HG03159 (cell line): ENCODE measurements around the gene PCDHGA7.
"Not testable (repeated sequence)": the region's sequence is repeated elsewhere in the genome, so short reads cannot be mapped to it uniquely, and the experiment has no call there.

Source experiments
- ATAC-seq: cut with Tn5 transposase; IDR thresholded peaks from one replicate; pipeline ENCODE4 v1.9.1; 2021; ENCODE audit warnings: mild to moderate bottlenecking, moderate library complexity; ENCODE audit not compliant: unreplicated experiment

Gene PCDHGA7

DNA sequence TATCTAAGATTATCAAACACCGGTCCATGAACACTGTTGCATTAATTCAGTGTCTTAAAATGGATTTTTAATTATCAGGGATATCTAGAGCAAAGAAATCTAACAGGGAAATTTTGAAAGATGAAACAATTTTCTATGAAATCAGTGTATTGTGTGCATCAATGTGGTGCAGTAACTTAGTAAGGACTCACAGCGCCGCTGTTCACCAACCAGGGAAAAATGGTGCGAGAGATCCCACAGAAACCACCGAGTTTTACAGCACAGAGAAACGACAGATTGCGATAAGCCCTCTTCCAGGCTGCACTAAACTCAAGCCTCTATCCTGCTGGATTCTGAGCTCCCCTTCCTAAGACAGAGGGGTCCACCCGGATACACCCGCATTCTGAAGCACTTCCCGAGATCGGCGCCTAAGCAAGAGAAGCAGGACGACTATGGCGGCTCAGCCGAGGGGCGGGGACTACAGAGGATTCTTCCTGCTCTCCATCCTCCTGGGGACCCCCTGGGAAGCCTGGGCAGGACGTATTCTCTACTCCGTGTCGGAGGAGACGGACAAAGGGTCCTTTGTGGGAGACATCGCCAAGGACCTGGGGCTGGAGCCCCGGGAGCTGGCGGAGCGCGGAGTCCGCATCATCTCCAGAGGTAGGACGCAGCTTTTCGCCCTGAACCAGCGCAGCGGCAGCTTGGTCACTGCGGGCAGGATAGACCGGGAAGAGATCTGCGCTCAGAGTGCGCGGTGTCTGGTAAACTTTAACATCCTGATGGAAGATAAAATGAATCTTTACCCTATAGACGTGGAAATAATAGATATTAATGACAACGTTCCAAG, at the start of gene PCDHGA7:
TSS of gene PCDHGA7 (plus strand) at position 274 of the 826 bp plus-strand sequence. CDS start at position 432, 158 bp downstream.
- ATAC-seq = no peak

DNA sequence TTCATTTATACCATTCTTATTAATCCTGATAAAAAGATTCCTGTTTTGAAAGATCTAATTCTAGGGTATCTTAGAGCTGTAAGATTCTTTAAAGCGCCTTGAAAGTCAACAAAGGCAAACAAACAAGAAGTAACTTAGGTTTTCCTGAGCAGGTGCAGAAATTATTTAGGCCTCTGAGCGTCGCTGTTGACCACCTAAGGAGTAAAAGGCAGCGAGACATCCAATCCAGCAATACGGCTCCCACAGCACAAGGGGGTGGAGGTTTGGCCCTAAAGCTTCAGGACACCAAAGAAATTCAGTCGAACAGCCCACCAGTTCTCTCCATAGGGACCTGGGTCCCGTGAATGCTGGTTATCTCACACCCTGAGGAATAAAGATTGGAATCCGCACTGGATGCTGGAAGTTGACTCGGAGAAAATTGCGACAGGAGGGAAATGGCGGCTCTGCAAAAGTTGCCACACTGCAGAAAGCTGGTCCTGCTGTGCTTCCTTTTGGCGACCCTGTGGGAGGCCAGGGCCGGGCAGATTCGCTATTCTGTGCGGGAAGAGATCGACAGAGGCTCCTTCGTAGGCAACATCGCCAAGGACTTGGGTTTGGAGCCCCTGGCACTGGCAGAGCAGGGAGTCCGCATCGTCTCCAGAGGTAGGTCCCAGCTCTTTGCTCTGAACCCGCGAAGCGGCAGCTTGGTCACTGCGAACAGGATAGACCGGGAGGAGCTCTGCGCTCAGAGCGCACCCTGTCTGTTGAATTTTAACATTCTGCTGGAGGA, 43.8 kb upstream of the PCDHGA7 start, which contains the start of gene PCDHGA2:
TSS of gene PCDHGA2 (plus strand) at position 223 of the 769 bp plus-strand sequence.
- ATAC-seq = no peak

DNA sequence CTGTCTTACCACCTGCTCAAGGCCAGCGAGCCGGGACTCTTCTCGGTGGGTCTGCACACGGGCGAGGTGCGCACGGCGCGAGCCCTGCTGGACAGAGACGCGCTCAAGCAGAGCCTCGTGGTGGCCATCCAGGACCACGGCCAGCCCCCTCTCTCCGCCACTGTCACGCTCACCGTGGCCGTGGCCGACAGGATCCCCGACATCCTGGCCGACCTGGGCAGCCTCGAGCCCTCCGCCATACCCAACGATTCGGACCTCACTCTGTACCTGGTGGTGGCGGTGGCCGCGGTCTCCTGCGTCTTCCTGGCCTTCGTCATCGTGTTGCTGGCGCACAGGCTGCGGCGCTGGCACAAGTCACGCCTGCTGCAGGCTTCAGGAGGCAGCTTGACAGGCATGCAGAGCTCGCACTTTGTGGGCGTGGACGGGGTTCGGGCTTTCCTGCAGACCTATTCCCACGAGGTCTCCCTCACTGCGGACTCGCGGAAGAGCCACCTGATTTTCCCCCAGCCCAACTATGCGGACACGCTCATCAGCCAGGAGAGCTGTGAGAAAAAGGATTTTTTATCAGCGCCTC, 41.7 kb upstream of the PCDHGA7 start:
- ATAC-seq = not testable (repeated sequence)

DNA sequence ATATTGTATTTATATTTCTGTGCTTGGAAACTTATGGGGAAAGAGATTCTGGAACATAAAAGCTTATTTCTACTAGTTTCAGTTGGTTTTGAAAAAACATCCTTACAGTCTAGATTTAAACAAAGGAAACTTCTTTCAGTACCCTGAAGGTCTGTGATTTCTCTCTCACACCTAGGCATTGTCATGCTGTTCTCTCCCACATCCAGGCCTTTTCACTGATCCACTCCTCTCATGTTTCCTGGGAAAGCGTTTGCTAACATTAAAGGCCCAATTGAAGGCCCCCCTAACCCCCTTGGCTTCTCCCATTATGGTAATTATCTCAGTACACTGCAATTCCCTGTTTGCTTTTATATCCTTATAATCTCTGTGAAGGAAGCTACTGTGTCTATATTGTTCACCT, 39.8 kb upstream of the PCDHGA7 start:
- no peak for ATAC-seq

GRCh38 chr5:141343242-141343952, 39.1 kb upstream of the PCDHGA7 start, which contains the start of gene PCDHGA3:
TSS of gene PCDHGA3 (plus strand) at chr5:141343829. CDS start at chr5:141344034, 205 bp downstream.
- no peak for ATAC-seq

GRCh38 chr5:141343953-141344463, 38.5 kb upstream of the PCDHGA7 start:
- ATAC-seq = no peak

GRCh38 chr5:141345327-141345726, 37.2 kb upstream of the PCDHGA7 start:
- ATAC-seq = no peak

DNA sequence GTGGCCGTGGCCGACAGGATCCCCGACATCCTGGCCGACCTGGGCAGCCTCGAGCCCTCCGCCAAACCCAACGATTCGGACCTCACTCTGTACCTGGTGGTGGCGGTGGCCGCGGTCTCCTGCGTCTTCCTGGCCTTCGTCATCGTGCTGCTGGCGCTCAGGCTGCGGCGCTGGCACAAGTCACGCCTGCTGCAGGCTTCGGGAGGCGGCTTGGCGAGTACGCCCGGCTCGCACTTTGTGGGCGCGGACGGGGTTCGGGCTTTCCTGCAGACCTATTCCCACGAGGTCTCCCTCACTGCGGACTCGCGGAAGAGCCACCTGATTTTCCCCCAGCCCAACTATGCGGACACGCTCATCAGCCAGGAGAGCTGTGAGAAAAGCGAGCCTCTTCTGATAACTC, 36.5 kb upstream of the PCDHGA7 start:
- ATAC-seq = not testable (repeated sequence)

GRCh38 chr5:141349917-141350619, 32.5 kb upstream of the PCDHGA7 start, which contains the start of gene PCDHGB1:
TSS of gene PCDHGB1 (plus strand) at chr5:141350099. CDS start at chr5:141350261, 162 bp downstream.
- no peak for ATAC-seq

DNA sequence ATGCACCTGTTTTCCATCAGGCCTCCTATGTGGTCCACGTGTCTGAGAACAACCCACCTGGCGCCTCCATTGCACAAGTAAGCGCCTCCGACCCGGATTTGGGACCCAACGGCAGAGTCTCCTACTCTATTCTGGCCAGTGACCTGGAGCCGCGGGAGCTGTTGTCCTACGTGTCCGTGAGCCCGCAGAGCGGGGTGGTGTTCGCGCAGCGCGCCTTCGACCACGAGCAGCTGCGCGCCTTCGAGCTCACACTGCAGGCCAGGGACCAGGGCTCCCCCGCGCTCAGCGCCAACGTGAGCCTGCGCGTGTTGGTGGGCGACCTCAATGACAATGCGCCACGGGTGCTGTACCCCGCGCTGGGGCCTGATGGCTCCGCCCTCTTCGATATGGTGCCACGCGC, 31.0 kb upstream of the PCDHGA7 start:
- no peak for ATAC-seq

DNA sequence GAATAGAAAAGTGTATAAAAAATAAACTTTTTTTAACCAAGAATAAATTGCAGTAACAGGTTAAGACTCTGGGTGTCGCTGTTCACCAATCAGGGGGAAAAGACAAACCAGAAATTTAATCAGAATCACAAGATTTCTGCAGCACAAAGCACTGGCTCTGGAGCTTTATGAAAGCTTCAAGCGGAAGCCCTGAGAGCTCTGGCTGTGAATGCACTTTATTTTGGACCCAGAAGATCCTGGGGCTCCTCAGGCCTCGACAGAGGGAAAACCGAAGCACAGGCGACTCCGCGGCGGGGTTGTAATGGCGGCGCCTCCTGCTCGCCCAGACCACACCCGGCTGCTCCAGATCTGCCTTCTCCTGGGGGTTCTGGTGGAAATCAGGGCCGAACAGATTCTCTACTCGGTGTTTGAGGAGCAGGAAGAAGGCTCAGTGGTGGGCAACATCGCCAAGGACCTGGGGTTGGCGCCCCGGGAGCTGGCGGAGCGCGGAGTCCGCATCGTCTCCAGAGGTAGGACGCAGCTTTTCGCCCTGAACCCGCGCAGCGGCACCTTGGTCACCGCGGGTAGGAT, 27.6 kb upstream of the PCDHGA7 start, which contains the start of gene PCDHGA4:
TSS of gene PCDHGA4 (plus strand) at position 122 of the 570 bp plus-strand sequence. CDS start at position 209, 87 bp downstream.
- no peak for ATAC-seq

DNA sequence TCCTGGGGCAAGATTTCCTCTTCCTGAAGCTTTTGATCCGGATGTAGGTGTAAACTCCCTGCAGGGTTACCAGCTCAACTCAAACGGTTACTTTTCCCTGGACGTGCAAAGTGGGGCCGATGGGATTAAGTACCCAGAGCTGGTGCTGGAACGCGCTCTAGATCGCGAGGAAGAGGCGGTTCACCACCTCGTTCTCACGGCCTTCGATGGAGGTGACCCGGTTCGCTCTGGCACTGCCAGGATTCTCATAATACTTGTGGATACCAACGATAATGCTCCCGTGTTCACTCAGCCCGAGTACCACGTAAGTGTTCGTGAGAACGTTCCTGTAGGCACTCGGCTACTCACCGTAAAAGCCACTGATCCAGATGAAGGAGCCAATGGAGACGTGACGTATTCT, 26.9 kb upstream of the PCDHGA7 start:
- ATAC-seq = no peak

GRCh38 chr5:141356133-141356532, 26.4 kb upstream of the PCDHGA7 start:
- no peak for ATAC-seq

- no peak for ATAC-seq
Observed at GRCh38 chr5:141356950-141357349, 25.6 kb upstream of the PCDHGA7 start.

- ATAC-seq = peak; percentile 57
Observed at GRCh38 chr5:141359790-141360426, 22.6 kb upstream of the PCDHGA7 start, which contains the start of gene PCDHGB2. TSS of gene PCDHGB2 (plus strand) at chr5:141359994. CDS start at chr5:141360136, 142 bp downstream.

DNA sequence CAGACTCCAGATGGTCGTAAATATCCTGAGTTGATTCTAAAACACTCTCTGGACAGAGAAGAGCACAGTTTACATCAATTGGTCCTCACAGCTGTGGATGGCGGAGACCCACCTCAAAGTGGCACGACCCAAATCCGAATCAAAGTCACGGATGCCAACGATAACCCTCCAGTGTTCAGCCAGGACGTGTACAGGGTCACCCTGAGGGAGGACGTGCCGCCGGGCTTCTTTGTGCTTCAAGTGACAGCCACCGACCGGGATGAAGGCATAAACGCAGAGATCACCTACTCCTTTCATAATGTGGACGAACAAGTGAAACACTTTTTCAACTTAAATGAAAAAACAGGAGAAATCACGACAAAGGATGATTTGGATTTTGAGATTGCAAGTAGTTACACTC, 21.9 kb upstream of the PCDHGA7 start:
- no peak for ATAC-seq

DNA sequence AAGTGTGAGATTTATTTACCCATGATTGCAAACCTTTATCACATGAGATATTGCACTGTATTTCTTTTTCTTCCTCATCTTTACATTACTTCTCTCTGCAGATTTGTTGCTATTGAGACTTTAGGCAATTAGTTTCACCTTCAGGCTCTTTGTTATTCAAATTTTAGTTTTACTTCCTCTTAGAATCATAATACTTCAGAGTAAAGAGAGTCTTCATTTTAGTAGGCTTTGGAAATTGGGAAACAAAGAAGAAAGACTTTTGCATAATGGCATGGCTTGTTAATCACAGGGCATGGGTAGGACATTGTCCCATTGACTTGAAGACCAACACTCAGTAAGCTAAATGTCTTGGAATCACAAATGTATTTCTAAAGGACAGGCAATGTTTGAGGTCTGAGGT, 19.8 kb upstream of the PCDHGA7 start:
- ATAC-seq = no peak

- no peak for ATAC-seq
Observed at GRCh38 chr5:141363952-141364660, 18.4 kb upstream of the PCDHGA7 start, which contains the start of gene PCDHGA5. TSS of gene PCDHGA5 (plus strand) at chr5:141364162. CDS start at chr5:141364331, 169 bp downstream.
